Kidney epithelial cell (primary cell): ENCODE measurements around the gene L3MBTL4. TPM values are rescaled to one million over a fixed set of nuclear protein-coding genes. Genes with fewer than 3 reads are reported as not detected.
"Not testable (repeated sequence)": the region's sequence is repeated elsewhere in the genome, so short reads cannot be mapped to it uniquely, and the experiment has no call there.

Experiments
- DNase-seq: peaks from one replicate; pipeline ENCODE4 v3.0.0-alpha.2; 2010; ENCODE audit warnings: low read depth
- H3K27me3 ChIP-seq: 2 replicates; pipeline ENCODE4 v1.6.0; 2011; ENCODE audit warnings: low read length; ENCODE audit not compliant: control insufficient read depth, insufficient read depth
- H3K36me3 ChIP-seq: 2 replicates; pipeline ENCODE4 v1.5.1; 2011; ENCODE audit warnings: low read length; ENCODE audit not compliant: control insufficient read depth, insufficient read depth
- H3K4me3 ChIP-seq: 2 replicates; pipeline ENCODE4 v1.5.1; 2011; ENCODE audit warnings: low read depth, mild to moderate bottlenecking, control low read depth, low read length
- total RNA-seq: library from RNA; depleted of rRNA; stranded (reverse); fragments of >200 nt; gene quantifications from 2 replicates; pipeline ENCODE4 v1.2.3, GENCODE V29; 2015
- TF ChIP-seq, protein P1 (sequence below): IDR thresholded peaks from 2 replicates; pipeline ENCODE4 v1.5.1; 2011; ENCODE audit warnings: mild to moderate bottlenecking, moderate library complexity, low read length, control low read depth, inconsistent platforms; ENCODE audit not compliant: insufficient read depth, poor library complexity, severe bottlenecking

Gene L3MBTL4
- total RNA-seq, 1 donor from 2014 or later = 9.8 TPM

DNA sequence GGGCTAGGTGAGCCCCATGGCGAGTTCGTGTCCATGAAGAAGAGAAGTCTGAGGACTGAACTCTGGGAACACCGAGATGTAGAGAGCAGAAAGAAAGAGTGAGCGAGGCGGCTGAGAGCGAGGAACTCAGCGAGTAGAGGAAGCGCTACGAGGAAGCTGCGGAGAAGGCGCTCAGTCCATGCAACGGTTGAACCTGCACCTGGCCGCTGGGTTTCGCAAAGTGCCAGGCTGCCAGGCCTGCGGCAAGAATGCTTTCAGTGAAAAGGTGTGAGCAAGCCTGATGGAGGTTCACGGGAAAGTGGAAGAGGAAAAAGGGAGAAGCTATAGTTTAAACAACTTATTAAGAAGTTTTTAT is 268.4 kb downstream of the L3MBTL4 start:
- H3K36me3 ChIP-seq = no peaks in the 10 kb centered on the region
- H3K4me3 ChIP-seq = no peak overlapping the region
- no peaks in the 10 kb centered on the region for H3K27me3 ChIP-seq
- TF ChIP-seq, protein P1, sequence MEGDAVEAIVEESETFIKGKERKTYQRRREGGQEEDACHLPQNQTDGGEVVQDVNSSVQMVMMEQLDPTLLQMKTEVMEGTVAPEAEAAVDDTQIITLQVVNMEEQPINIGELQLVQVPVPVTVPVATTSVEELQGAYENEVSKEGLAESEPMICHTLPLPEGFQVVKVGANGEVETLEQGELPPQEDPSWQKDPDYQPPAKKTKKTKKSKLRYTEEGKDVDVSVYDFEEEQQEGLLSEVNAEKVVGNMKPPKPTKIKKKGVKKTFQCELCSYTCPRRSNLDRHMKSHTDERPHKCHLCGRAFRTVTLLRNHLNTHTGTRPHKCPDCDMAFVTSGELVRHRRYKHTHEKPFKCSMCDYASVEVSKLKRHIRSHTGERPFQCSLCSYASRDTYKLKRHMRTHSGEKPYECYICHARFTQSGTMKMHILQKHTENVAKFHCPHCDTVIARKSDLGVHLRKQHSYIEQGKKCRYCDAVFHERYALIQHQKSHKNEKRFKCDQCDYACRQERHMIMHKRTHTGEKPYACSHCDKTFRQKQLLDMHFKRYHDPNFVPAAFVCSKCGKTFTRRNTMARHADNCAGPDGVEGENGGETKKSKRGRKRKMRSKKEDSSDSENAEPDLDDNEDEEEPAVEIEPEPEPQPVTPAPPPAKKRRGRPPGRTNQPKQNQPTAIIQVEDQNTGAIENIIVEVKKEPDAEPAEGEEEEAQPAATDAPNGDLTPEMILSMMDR = no peak
- no peak for DNase-seq

DNA sequence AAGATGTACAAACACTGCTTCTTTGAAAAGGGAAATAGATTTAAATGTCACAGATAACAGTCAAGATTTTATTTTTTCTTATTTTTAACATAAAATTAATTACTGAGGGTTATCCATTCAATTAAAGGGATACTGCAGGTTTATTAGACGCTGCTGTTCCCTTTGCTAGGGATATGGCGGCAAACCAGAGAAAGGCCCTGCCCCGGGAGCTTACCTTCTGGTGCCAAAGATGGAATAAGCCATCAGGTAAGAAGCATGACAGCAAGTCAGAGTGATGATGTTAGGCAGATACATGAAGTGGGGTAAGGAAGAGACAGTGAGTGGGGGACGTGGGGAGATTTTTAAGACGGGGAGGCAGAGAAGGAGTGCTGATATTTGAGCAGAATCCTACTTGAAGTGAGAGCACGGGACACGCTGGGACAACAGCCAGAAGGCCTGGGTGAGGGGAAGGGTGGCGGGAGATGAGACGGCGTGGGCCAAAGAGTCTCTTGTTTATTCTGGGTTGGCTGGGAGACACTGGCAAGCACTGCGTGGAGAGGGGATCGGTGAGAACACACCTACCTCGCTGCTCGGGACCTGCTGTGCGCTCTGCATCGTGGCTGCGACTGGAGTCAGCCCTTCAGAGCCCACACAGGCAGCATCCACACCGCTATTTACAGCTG is 268.9 kb downstream of the L3MBTL4 start:
- TF ChIP-seq, protein P1 = no peak
- H3K36me3 ChIP-seq = no peaks in the 10 kb centered on the region
- no peaks in the 10 kb centered on the region for H3K27me3 ChIP-seq
- no peak for DNase-seq
- H3K4me3 ChIP-seq = no peak overlapping the region

DNA sequence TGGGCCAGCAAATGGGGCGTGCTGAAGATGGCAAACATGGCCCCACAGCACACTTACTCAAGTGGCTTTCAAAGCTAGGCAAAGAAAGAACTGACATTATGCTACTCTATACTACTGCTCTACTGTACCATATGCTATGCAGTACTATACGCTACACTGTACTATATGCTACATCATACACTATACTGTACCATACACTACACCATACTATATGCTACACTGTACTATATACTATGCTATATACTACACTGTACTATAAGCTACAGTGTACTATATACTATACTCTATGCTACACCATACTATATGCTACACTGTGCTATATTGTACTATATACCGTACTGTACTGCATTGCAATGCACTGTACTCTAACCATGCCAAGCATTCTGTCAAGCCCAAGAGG is 275.7 kb downstream of the L3MBTL4 start:
- Histone ChIP-seq H3K4me3 (no peak overlapping the region), H3K36me3 (no peaks in the 10 kb centered on the region), H3K27me3 (no peaks in the 10 kb centered on the region)
- no peak for DNase-seq
- TF ChIP-seq, protein P1 = no peak

DNA sequence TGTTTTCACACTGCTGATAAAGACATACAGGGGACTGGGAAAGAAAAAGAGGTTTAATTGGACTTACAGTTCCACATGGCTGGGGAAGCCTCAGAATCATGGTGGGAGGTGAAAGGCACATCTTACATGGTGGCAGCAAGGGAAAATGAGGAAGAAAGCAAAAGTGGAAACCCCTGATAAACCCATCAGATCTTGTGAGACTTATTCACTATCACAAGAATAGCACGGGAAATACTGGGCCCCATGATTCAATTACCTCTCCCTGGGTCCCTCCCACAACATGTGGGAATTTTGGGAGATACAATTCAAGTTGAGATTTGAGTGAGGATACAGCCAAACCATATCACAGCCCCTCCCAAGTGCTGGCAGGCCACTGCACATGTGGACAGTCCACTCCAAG is 278.8 kb downstream of the L3MBTL4 start:
- H3K36me3 ChIP-seq, DNase-seq, H3K4me3 ChIP-seq, H3K27me3 ChIP-seq: not testable (repeated sequence)

DNA sequence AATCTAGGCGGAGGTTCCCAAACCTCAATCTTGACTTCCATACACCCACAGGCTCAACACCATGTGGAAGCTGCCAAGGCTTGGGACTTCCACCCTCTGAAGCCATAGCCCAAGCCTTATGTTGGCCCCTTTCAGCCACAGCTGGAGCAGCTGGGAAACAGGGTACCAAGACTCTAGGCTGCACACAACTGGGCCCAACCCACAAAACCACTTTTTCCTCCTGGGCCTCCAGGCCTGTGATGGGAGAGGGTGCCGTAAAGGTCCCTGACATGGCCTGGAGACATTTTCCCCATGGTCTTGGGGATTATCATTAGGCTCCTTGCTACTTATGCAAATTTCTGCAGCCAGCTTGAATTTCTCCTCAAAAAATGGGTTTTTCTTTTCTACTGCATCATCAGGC is 279.7 kb downstream of the L3MBTL4 start:
- DNase-seq, H3K36me3 ChIP-seq, H3K27me3 ChIP-seq, H3K4me3 ChIP-seq: not testable (repeated sequence)

DNA sequence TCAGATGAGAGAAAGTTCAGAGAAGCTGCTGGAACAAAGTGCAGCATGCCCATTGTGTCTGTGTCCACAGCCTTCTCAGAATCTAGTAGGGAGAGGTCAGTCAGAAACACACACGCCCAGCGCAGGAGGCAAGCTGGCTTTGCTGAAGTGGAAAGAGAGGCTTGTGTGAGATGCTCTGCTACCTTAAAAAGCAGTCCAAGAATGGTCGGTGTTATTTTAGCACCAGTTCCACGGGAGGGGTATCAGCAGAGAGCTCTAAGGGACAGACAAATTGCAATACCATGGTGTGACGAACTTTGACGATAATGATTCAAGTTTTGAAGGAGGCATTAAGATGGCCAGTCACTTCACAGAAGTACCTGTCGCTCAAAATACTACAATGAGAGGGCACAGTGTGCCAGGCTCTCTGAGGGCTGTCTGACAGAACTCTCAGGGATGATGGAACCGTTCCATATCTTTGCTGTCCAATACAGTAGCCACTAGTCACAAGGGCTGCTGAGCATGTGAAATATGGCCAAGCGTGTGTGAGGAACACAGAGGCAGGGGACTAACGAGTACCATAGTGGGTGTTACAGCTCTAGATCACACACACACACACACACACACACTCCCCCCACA is 281.9 kb downstream of the L3MBTL4 start:
- no peaks in the 10 kb centered on the region for H3K27me3 ChIP-seq
- TF ChIP-seq, protein P1 = no peak
- H3K4me3 ChIP-seq = no peak overlapping the region
- no peaks in the 10 kb centered on the region for H3K36me3 ChIP-seq
- no peak for DNase-seq

DNA sequence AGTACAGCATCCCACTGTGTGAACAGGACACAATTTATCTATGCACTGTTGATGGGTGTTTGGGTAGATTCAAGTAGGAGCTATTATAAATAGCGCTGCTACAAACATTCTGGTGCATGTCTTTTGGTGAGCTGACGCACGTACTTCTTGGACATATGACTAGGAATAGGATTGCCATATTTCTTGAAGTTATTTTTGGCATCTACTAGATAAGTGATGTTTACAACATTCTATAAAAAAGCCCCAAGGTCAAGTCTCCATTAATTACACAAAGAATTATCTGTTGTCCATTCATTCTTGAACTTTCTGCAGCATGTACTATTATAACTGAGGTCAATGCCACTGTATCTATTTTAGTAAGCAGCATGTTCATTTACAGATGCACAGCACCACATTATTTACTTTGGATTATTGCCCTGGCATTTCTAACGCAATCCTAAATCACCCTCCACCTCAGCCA is 293.9 kb downstream of the L3MBTL4 start:
- Histone ChIP-seq H3K4me3 (no peak overlapping the region), H3K27me3 (no peaks in the 10 kb centered on the region), H3K36me3 (no peaks in the 10 kb centered on the region)
- no peak for DNase-seq
- TF ChIP-seq, protein P1 = no peak
